Urothelium cell line (cell line): ENCODE results near the gene TNKS1BP1.
A peak's percentile ranks its signal among the peaks of the same experiment; 100 is the strongest.

Source experiments
- DNase-seq: peaks from one replicate; pipeline ENCODE4 v3.0.0; 2011; ENCODE audit warnings: low spot score, mixed read lengths
- FAIRE-seq: peaks from 2 replicates; lab custom pipeline; 2011; peaks lifted over from hg19 to GRCh38; lab: Jason Lieb, UNC

Gene TNKS1BP1

DNA sequence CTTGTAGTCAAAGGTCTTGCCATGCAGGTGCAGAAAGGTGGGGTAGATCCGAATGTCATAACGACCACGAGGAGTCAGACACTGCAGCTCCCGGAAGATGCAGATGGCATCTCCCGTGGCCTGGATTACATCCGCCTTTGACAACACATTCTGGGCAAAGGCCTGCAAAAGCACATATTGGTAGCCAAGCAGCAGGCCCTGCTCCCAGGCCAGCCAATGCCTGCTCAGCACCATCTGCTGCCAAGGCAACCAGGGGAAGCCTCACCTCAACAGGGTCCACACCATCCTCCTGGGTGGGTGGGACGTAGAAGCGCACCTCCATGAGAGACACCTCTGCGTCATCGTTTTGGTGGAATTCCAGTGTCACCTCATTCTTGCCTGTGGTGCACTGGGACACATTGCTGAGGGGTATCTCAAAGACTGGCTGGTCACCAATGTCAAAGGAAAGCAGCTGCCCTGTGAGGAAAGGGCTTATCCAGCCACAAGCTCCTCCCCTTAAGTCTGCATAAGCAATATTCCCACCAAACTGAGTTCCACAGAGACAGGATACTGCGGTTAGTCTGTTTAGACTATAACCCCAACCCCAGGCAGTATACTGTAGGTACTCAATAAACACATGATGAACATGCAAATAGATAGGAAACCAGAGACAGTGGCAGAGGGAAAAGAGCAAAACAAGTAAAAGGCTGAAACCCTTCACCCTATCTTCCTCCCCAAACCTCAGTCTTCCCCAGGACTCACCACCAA is 8.1 kb upstream of the TNKS1BP1 start:
- no peak for FAIRE-seq
- no peak for DNase-seq

DNA sequence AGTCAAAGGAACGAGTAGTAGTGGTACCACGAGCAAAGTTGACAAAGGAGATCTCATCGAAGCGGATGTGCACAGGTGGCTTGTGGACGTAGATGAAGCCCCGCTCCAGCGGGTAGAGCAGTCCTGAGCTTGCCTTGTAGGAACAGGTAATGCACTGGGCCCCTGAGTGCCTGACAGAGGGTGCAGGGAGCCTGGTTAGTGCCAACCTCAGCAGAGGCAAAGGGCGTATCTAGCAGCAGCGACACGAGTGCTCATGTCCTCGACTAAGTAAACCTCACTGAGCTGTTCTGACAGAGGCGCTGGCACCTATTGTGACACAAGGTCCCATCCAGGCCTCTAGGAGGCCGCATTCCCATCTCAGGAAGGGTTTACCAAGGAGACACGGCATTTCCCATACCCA is 7.0 kb upstream of the TNKS1BP1 start:
- FAIRE-seq (no peak), DNase-seq (no peak)

DNA sequence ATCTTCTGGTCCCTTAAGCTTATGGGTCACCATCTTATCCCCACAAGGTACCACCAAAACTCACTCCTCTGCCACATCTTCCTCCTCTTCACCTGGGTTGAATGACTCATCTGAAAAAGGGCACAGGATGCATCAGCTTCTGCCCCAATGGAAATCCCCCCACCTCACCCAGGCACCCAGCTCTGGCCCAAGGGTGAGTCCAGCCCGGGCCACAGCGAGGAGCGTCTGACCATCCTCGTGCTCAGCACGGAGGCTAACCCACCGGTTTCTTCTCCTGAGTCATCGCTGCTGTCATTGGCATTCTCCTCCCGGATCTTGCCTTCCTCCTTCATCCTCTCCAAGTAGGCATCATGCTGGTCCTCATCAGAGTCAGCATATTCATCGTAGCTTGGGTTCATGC is 5.3 kb upstream of the TNKS1BP1 start:
- FAIRE-seq (peak; percentile 17), DNase-seq (no peak)

DNA sequence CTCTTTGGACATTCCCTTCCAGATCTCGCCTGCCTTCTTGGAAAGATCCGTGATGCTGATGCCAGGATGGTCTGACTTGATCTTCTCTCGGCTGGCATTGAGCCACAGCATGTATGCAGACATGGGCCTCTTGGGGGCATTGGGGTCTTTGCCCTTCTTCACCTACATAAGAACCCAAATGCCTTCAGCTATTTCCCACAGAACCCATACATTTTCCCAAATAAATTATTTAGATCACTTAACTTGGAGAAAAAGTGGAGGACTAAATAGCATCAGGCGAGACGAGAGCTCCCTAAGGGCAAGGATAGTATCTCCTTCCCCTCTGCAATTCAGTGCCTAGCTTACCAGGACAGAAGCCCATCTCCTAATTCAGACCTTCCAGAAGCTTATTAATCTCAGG is 3.0 kb upstream of the TNKS1BP1 start:
- FAIRE-seq (no peak), DNase-seq (no peak)

DNA sequence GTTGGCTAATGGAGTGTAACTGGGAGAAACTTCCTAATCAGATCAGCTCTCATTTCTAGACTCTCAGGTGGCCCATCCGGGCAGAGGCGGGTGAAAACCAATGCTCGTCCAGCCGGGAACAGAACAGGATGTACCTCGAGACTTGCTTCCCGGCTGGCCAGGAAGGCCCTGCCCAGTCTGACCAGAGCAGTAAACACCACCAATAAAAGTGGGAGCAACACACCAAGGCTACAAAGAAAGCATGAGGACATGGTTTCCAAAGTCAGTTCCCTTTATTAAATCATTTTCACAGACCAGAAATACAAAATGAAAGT is 940 bp upstream of the TNKS1BP1 start:
- DNase-seq, result peak; percentile 31
- no peak for FAIRE-seq

DNA sequence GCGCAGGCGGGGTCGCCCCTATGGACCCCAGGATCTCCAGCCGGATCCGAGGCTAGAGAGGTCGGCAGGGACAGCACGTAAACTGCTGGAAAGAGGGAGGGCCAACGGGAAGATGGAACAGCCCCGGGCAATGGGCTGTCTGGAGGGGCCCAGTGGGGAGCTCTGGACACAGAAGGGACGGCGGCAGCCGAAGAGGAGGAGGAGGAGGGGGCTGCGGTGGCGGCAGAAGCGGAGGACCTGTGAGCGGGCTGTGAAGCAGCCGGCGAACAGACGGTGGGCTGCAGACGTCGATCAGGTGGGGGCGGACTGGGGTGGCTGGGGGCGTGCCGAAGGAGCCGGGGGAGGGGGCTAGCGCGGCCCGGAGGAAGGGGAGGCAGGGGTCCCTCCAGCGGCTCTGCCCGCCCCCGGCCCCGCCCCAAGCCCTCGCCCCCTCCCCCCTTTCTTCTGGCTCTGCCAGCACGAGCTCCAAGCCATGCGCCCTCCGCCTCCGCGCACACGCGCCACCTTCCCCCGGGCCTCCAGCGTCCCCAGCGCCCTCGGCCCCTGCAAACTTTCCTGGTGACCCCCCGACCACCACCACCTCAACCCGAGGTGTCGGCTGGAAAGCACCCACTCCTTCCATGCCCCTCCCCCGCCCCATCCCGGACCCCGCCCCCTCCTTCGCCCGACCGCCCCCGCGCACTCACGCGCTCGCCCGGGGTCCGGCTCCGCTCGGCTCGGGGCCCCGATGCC is 432 bp downstream of the TNKS1BP1 start:
- no peak for FAIRE-seq
- peak; percentile 57 for DNase-seq

DNA sequence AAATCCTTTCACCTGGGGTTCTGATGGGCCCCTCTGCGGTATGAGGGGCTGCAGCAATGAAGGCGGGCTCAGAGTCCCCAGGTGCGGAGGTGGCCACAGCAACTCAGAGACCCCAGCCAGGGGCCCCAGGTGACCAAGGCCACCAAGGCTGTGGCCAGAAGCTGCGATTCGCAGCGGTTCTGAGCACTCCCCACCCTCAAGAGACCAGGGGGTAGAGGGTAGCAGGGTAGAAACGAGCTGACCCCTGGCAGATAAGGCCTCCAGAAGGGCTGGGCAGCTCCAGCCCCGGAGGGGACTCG is 948 bp downstream of the TNKS1BP1 start:
- FAIRE-seq (no peak), DNase-seq (no peak)

DNA sequence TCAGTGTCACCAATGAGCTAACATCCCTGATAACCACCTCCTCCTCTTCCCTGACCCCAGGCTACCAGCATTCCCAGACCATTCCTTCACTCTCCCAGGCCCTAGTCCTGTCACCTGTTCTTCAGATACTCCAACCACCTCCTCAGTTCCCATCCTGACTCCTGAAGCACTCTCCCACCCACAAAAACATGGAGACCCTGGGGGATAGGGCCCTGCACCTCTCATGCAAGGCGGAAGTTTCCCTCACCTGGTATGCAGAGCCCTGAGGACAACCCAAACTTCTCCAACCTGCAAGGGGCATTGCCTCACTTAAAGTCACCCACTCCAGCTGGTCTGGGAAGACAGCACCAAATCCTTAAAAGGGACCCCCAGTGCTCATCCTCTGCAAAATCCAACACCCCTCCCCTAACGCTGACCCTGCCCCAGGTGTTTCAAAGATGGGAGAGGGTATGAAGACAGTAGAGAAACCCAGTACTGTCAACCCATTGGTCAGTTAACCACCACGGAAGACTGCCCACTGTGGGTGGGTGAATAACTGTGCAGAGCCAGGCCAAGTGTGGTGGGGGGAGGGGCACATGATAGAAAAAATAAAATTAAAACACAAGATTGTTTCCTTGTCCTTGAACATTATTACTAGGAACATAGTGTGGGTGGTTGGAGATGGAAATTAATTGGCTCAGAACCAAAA is 1.4 kb downstream of the TNKS1BP1 start:
- no peak for FAIRE-seq

DNA sequence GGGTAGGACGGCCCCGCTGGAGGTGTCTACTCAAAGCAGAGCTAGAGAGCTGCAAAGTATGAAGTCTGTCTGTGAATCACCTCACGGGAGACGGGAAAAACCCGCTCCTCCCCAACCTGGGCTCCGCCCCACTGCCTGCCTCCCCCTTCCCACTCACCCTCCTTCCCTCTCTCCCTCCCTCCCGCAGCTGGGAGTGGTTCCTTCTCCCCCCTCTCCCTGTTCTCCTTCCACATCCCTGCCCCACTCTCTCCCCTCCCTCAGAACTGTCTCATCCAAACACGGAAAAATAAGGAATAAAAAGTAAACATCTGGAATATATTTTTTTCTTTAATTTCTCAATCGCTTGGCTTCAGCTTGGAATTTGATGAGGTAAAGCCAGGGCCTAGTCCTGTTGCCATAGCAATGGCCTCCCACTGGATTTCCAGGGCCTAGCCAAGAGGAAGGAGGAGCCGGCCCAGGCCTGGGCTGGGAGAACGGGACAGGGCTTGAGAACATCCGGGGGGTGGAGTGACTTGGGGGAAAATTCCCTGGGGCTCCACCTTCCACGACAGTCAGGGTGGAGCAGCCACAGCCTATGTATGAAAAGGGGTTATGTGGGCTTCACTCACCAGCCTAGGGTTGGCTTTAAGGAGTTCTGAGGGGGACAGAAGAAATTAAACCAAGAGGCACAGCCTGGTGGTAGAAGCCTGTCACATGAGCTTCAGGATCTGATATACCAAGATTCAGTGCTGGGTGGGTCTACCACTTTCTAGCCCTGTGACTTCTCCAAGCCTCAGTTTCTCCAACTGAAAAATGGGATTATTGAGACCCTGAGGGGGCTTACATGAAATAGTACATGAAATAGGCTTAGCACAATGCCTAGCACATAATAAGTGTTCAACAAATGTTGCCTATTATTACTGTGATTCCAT is 2.2 kb downstream of the TNKS1BP1 start:
- peak; percentile 94 for DNase-seq
- peak; percentile 30 for FAIRE-seq

More for the DNA sequence above, 1.4 kb downstream of the TNKS1BP1 start:
- no peak for DNase-seq

DNA sequence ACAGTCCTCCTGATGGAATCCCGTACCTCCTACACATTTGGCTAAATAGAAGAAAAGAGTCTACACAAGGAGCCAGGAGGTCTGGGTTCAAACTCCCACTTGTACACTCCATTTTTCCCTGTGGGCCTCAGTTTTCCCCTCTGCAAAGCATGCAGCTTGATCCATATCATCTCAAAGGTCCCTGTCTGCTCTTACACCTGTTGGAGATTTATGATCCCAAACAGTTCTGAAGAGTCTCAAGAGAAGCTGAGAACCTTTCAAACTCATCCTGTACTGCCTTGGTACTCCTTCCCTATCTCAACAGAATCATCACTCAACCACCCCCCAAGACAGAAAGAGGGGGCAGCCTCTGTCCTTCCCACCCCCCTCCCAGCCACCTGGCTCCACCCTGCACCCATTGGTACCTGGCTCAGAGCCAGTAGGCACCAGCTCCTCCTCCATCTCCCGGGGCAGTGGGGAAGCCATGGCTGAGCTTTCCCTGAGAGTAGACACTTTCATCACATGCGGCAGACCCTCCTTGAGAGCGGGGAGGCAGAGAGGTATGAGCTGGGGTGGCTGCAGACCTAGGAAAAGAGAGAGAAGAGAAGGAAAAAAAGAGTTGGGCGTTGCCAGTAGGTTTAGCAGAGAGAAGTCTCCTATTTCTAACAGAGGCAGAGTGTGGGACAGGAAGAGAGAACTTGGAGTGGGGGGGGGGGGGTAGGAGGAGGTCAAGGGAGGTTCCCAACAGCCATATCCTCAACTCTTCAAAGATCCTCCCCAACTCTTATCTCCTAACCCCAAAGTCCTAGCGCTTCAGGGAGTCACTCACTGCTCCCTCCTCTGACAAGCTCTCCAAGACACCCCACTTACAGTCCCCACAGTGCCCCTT is 3.1 kb downstream of the TNKS1BP1 start:
- FAIRE-seq, result no peak
- peak; percentile 49 for DNase-seq

DNA sequence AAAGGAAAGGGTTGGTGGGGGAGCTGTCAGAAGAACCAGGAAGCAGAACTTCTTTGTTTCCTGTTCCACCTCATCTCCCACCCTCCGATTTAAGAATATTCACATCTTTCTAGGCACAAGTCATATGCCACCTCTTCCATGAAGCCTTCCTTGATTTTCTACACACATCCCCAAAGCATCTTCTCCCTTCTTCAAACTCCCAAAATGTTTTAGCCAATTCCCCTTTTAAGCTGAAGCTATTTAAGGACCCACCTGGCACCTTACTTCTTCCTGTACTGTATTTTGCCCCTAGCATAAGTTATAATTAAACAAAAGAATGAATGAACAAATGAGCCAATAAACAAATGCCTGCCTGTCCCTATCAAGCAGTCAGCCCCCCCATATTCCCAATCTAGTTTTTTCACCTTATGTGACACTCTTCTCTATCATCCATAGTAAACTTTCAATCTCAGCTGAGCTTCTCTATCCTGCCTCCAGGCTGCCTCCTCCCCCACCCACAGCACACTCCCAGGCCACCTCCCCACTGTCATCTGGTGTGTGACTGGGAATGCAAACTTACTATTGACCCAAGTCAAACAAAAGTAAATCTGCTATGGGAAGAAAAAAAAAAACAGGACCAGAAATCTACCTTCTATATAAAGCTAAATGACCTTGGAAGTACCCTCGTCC is 3.9 kb downstream of the TNKS1BP1 start:
- FAIRE-seq (no peak), DNase-seq (no peak)

DNA sequence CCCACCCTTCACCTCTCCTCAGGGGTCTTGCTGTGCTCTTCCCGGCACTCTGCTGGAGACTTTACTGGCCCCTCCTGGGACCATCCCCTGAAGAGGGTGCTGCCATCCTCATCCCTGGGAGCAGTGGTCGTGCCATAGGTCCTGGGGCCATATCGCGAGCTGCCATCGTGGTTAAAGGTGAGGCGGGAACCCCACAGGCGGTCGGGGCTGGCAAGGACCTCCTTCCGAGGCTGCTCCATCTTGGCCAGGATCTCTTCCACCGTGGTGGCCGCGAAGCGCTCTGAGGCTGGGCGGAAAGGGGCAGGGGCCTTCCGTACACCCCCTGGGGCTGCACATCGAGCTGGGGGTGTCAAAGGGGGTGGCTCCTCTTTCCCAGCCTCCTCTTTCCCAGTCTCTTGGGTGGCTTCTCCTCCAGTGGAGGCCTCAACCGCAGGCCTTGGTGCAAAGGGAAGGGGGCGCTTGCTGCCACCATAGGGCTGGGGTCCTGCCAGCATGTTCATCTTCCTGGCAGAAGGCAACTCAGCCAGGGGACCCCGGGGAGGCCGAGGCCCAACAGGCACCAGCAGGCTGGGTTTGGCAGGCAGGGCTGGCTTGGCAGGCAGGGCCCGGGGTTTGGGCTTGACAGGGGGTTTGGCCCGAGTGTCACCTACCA is 4.6 kb downstream of the TNKS1BP1 start:
- DNase-seq, result no peak
- FAIRE-seq, result no peak

DNA sequence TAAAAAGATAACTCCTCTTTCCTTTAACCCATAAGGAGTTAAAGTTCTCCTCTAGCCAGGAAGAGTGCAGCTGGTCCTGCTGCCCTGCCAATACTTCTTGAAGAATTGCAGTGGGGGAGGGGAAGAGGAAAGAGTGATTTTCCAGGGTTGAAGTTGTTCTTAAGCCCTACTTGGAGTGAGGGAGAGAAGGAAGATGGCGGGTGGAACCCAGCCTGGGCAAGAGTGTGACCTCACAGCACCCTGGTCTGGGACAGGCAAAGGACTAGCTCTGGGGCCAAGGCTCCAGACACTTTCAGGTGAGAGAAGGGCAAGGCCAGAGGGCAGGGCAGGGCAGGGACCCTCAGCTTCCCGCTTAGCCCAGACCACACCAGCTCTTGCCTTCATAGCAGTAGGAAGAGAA is 6.6 kb downstream of the TNKS1BP1 start:
- DNase-seq (no peak), FAIRE-seq (no peak)

DNA sequence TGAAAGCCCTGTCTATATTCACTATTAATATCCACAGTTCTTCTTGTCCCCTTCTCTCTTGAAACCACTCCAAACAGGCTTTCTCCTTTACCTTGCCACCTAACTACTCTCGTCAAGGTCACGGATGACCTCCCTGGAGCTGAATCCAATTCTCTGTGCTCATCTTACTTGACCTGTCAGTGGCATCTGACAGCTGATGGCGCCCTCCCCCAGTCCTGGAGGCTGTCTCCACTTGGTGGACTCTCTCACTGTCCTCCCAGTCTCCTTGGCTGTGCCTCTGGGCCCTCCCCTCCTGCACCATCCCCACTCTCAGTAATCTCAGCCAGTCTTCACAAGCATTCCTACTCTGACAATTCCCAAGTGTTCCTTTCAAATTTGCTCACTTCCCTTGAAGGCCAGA is 8.7 kb downstream of the TNKS1BP1 start:
- FAIRE-seq (no peak), DNase-seq (no peak)

DNA sequence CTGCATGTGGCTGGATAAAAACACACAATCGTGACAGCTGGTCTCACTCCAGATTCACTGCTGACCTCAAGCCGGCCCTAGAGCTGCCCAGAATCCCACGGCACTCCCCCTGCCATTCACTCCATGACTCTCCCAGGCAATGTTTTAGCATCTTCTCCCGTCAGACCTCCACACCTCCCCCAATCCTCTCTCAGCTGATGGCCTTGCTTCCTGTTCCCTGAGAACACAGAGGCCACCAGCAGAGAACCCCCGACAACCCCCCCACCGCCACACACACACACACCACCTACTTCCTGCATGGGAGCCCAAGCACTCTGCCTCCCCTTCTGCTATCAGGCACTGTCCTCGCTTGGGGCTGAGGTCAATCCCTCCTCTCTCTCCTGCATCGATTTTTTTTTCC is 9.3 kb downstream of the TNKS1BP1 start:
- DNase-seq (no peak), FAIRE-seq (no peak)

DNA sequence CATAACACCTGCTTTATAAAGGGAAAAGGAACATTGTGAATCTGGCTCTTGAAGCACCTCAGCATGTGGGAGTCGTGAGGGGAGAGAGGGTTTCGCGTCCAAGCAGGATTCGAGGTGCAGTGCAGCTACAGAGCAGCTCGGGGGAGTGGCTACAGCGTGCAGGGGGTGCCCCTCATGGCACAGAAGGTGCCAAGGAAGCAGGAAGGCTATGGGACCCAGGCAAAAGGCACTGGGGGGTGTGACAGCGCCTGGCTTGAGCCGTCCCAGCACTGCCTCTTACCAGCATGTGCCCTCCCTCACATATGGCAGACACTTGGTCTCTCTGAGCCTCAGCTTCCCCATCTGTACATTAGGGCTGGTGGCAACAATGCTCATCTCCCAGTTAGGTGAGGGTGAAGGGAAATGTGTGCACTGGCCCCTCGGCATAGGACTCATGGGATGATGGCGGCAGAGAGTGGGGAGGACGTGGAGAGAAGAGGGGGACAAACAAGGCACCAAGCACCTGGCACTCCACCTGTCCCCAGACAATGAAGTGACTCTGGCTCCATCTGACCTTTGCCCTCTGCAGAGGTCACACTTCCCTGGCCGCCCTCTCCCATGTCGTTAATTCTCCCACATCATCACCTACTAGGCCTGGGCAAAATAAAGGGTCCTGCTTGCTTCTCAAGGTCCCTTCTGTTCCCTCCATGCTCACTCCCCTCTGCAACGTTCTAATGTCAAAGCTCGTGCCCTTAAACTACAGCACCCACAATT is 10.4 kb downstream of the TNKS1BP1 start:
- DNase-seq (no peak), FAIRE-seq (no peak)

DNA sequence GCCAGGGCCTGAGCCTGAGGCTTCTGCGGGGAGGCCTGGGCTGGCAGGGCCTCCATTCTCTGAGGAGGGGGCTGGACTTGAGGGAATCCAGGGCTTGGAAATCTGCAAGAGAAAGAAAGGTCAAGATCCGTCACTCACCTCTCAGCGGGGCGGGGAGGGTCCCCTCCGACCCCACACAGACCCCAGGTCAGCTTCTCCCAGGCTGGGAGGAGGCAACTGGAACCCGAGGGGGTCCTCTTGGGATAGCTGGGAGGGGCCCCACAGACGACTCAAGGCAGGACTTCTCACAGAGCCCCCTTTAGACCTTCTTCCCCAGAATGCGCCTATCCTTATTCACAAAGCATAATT is 11.0 kb downstream of the TNKS1BP1 start:
- no peak for DNase-seq
- no peak for FAIRE-seq

DNA sequence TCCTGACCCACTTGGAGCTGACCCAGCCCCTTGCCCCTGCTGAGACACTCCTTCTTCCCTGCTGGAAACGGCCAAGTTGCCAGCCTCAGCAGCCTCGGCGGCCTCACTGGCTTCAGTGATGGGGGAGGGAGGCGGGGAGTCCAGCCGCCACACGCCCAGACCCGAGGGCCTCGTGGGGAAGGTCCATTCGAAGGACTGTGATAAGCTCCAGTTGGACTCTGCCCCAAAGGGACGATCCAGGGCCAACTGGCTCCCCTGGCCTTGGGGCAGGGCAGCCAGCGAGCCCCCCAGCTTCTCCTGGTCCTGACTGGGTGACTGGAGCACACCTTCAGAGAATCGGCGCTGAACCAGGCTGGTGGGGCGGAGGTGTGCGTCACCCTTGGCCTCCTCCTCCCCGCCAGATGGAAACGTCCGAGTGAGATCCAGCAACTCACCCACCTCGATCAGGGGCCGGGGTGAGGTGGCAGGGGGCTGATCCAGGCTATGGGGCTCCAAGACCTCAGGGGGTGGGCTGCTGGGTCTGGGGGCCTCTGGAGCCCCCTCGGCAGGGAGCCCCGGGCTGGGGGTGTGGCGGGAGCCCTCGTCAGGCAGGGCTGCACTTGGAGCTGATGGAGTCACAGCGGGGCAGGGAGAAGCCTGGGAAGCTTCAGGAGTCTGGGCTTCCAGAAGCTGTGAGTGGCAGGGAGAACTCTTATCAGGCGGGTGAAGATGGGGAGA is 11.5 kb downstream of the TNKS1BP1 start:
- DNase-seq (no peak), FAIRE-seq (no peak)
